Measurements from ENCODE around the gene ABCG8. TPM values are rescaled to one million over a fixed set of nuclear protein-coding genes. Genes with fewer than 3 reads are reported as not detected.

The ABCG8 gene
- polyA plus RNA-seq, 3 donors, result 0.07 to 0.12 TPM; not detected in 1

DNA sequence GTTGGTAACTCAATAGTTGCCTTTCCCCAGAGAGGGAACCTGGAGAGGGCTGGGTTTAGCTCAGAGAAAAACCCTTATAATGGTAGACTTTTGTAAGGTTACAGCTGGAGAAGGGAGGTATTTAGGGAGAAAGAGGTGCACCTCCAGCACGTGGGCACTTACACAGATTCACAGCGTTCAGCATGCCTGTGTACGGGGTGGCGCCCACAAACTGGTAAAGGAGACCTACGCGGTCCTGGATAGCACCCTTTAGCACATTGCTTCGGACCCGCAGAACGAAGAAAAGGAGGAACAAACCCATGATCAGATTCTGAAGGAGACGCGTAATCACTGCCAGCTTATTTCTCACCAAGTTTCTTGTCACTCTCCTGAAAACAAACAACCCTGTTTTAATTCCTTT is 15.0 kb upstream of the ABCG8 start:
- 88 to 91% (median 89%) methylated on average over 11 of the region's 11 CpGs for WGBS, 3 donors
- no peak overlapping the region for H3K27ac ChIP-seq (ENCODE audit: low read depth, low read length)

DNA sequence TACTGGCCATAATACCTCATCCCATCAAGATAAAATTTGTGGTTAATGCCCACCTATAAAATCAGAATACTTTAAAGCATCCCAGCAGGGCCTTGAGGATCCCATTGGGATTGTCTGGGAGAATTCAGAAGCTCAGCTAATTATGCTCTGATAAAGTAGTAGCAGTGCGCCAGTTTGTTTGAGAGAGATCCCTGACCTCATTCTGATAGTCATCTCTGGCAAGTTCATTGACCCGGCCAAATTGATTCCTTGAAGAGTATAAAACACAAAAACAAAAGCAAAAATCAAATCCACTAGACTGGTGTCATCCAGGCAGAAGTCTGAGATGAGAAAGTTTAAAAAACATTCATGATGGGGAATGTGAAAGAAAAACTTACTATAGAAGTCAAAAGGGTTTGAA is 14.3 kb upstream of the ABCG8 start:
- no peak overlapping the region for H3K27ac ChIP-seq (ENCODE audit: low read depth, low read length)
- WGBS, 3 donors, result 74 to 89% (median 88%) methylated on average over 2 of the region's 2 CpGs

DNA sequence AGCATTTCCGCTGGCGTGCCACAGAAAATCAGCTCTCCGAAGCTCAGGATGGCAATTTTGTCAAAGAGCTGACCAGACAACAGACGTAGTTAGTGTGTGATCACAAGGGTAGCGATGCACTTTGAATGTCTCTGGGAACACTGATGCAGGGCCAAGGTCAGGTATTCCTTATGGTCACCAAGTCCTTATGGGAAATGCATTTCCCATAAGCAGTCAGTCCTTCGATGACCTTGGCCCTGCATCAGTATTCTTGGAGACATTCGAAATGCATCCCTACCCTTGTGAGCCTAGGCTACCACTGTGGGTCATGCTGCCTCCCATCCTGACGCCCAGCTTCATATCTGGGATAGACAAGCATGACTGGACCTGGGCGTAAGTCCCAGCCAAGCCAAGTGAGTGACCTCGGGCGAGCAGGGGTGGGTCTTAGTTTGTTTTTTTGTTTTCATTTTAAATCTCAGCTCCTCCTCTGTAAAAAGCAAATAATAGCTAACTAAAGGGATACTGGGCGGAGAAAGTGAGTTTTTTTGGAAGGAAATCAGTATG is 13.7 kb upstream of the ABCG8 start:
- WGBS, 3 donors, result 77 to 87% (median 81%) methylated on average over 12 of the region's 12 CpGs
- no peak overlapping the region for H3K27ac ChIP-seq (ENCODE audit: low read depth, low read length)

DNA sequence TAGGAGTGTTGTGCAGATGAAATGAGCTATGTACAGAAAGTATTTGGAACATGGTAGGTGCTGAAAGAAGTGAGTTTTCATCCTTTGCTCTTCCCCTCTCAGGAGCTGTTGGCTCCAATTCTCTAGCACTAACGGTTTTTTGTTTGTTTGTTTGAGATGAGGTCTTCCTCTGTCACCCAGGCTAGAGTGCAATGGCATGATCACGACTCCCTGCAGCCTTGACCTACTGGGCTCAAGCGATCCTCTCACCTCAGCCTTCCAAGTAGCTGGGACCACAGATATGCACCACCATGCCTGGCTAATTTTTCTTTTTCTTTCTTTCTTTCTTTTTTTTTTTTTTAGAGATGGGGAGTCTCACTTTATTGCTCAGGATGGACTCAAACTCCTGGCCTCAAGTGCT is 12.9 kb upstream of the ABCG8 start:
- H3K27ac ChIP-seq (ENCODE audit: low read depth, low read length), result no peak overlapping the region
- 67 to 70% (median 68%) methylated on average over 3 of the region's 3 CpGs for whole genome bisulfite sequencing, 3 donors

DNA sequence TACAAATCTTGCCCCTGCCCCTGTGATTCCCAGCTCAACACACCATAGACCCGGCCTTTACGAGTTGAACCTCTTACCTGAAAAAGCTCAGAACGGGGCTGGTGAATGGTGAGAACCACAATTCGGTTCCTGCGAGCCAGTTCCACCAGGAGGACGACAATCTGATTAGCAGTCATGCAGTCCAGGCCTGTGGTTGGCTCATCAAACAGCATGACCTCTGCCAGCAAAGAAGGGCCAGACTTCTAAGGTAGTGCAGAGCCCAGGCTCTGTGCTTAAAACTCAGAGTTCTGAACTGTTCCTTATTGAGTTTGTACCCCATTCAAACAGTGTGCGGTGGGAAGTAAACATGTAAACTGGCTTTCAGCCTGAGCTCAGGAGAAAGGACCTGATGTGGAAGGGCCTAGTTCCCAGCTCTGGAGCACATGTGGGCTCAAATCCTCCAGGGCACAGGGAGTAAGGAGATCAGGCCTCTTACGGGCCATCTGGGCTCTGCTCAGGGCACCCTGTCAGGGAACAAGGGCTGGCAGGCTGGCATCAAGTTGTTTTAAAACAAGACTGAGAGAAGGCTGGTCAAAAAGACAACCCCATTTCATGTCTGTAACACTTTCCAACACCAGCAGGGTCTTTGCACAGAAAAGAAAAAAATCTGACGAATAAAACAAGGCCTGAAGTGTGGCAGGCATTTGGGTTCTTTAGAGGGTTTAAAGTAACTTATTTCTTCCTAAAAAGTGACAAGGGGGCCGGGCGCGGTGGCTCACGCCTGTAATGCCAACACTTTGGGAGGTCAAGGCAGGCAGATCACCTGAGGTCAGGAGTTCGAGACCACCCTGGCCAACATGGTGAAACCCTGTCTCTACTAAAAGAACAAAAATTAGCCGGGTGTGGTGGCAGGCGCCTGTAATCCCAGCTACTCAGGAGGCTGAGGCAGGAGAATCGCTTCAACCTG is 12.2 kb upstream of the ABCG8 start:
- H3K27ac ChIP-seq (ENCODE audit: low read depth, low read length), result no peak overlapping the region
- WGBS, 3 donors, result 94% methylated on average over 17 of the region's 17 CpGs

DNA sequence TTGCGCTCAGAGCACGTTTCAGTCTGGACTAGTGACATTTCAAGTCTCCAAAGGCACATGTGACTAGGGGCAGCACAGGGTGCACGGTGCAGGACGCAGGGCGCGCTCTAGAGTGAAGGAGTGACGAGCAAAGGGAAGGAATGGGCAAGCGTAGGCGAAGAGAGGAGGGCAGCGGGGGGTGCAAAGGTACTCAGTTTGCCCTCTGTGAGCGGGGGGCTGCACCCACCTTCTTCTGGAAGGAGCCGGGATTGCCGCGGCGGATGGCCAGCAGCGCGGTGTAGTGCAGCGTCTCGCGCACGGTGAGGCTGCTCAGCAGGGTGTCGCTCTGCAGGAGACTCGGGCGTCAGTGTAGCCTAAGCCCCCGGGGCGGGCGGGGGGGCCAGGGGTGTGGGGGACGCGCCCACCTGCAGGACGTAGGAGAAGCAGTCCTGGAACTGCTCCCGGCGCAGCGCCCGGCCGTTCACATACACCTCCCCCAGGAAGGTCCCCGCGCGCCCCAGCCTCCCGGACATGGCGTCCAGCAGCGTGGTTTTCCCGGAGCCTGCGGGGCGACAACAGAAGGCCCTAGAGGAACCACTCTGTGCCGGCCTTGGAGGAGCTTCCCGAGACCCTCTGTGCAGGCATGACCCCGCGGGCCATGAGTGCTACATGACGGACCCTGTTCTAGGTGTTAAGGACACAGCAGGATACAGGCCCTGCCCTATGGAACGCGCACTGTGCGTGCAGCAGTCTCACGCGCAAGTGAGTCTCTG is 7.1 kb upstream of the ABCG8 start:
- WGBS, 3 donors, result 7 to 8% (median 7%) methylated on average over 47 to 54 of the region's 54 CpGs

DNA sequence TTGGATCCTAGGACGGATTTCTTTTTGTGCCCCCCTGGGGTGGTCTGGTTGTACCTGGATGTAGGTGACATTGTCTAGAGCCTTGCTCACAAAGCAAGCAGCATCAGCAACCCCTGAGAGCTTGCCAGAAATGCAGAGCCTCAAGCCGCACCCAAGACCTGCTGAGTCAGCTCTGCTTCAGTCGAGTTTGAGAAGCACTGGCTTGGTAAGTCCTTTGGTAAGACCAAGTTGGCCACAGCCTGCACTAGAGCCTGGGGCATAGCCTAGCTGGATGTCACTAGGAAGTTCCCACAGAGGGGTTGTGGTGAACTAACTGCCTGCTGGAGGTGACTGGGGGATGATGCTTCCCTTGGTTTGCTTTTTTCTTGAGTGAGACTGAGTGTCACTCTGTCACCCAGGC is 6.3 kb upstream of the ABCG8 start:
- H3K27ac ChIP-seq (ENCODE audit: low read depth, low read length), result no peak overlapping the region
- 52 to 56% (median 54%) methylated on average over 3 of the region's 3 CpGs for whole genome bisulfite sequencing, 3 donors

More for the DNA sequence above, 7.1 kb upstream of the ABCG8 start:
- H3K27ac ChIP-seq (ENCODE audit: low read depth, low read length), result no peak overlapping the region

DNA sequence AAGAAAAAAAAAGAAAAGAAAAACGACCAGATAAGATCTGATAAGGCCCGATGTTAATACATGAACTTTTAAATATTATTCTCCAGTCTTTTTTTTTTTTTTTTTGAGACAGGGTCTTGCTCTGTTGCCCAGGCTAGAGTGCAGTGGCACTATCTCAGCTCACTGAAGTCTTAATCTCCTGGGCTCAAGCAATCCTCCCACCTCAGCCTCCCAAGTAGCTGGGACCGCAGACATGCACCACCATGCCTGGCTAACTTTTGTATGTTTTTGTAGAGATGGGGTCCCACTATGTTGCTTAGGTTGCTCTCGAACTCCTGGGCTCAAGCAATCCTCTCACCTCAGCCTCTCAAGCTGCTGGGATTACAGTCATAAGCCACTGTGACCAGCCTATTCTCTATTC is 1.7 kb upstream of the ABCG8 start:
- H3K27ac ChIP-seq (ENCODE audit: low read depth, low read length), result no peak overlapping the region
- WGBS, 3 donors, result 72 to 85% (median 80%) methylated on average over 4 of the region's 4 CpGs

DNA sequence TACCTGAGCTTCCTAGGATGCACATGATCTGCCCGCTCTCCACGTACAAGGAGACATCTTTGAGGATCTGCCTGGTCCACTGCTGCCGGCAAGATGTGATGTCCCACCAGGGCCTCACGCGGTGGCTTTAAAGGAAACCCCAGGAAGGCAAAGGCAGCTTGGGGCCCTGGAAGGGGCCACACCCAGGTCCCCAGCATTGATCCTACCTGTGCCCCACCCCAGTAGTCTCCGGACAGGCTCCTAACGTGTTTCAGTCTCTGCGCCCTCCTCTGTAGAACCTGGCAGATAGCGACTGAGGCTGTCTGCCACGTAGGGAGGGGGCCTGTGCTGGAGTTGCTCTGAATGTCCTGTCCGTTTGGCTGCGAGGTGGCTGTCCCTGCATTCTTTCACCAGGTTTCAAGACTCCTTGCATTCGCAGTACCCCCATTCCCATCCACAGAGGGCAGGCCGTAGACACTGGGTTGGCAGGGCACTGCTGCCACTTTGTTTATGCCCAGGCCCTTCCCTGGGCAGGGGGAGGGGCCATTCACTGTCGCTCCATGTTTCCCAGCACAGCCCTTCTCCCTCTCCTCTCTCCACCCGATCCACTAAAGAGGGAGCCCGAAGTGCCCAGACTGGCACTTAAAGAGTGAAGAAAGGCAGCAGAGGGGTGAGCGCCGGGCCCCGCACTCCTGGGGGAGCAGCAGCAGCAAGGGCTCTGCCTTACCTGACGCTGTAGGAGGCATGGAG is 776 bp upstream of the ABCG8 start:
- no peak overlapping the region for H3K27ac ChIP-seq (ENCODE audit: low read depth, low read length)
- 86 to 93% (median 87%) methylated on average over 21 of the region's 21 CpGs for WGBS, 3 donors

DNA sequence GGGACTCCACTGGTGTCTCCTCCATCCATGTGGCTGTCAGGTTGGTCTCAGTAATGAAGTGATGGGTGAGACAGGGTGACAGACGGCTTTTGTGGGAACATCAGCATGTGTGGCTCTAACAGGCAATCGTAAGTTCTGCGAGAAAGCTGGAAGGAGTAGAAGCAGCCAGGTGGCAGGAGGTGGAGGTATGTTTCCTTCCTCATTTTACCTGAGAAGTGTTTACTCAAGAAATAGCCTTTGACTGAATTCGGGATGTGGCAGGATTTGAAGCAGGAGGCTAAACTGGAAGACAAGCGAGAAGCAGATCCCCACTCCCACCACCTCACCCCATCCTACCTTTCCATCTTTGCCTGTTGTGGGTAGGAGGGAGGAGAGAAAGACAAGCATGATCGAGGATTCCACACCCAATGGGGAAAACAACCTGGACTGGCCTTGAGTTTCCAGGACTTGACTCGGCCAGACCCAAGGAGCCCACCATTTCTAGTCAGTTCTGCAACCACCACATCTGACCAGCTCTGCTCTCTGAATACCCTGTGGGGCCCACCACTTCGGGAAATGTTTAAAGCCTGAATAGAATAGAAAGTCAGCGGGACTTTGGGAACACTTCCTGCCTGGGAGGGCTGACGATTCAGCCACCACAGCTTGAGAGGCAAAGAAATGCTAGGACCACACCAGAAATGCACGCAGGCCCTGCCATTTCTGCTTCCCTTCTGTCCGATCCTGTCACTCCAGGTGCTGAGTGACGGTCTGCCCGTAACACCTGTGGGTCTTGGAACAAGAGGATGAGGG is 1.2 kb downstream of the ABCG8 start:
- WGBS, 3 donors, result 80 to 82% (median 82%) methylated on average over 14 of the region's 14 CpGs
- H3K27ac ChIP-seq (ENCODE audit: low read depth, low read length), result no peak overlapping the region

DNA sequence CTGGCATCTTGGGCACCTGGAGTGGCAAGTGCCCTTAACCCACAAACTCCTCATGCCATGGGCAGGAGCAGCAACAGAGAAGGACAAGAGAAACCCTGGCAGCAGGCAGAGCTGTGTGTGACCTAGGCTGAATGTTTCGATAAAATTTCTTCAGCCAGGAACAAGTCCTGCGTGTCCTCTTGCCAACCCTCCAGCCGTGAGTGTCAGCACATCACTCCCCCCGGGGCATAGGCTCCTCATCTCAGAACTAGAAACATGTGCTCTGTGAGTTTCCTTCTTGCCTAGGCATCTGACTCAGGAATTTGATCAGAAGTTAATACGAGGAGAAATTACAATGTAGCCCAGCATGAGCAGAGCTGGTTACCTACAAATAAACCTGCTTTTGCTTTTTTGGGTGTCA is 2.2 kb downstream of the ABCG8 start:
- no peak overlapping the region for H3K27ac ChIP-seq (ENCODE audit: low read depth, low read length)
- WGBS, 3 donors, result 69 to 72% (median 70%) methylated on average over 5 of the region's 5 CpGs

DNA sequence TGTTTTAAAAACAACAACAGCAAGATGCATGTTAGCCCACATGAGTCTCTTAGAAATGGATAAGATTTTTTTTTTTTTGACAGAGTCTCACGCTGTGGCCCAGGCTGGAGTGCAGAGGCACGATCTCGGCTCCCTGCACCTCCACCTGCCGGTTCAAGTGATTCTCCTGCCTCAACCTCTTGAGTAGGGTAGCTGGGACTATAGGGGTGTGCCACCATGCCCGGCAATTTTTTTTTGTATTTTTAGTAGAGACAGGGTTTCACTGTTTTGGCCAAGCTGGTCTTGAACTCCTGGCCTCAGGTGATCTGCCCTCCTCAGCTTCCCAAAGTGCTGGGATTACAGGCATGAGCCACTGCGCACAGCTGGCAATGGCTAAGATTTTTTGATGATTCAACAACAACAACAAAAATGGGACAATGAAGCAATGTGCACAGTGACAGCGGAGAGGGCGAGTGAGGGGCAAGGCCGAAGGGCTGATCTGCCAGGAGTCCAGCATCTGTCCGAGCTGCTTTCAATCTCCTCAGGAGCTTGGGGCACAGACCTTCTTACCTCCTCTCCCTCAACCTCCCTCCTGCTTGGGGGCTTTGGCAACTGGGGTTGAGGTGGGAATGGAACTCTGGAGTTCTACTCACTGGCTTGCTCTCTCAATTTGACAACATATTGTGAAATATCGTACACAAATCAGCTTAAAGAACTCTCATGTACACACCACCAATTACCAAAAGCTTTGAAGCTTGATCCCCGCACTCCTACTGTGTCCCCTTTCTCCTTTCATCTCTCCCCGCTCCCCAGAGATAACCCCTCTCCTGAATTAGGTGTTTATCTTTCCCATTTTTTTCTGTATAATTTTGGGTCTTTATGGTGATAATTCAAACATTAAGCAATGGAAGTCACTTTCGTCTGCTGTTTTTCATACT is 3.4 kb downstream of the ABCG8 start:
- 89 to 93% (median 91%) methylated on average over 14 of the region's 14 CpGs for WGBS, 3 donors
- H3K27ac ChIP-seq (ENCODE audit: low read depth, low read length), result no peak overlapping the region

DNA sequence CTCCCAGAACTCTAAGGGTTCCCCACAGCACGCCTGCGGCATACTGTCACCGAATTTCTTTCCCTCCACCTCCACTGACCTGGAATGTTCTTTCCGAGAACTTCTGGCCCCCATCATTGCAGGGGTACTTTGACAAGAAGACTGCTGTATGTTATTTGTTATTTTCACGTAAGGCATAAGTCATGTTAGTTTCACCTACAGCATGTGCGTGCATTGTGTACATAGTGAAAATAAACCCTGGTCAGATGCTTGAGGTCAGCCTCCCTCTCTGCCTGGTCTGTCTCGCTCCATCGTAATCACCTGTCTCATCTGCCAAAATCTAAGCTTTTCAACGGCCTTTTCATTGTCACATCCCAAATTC is 4.1 kb downstream of the ABCG8 start:
- H3K27ac ChIP-seq (ENCODE audit: low read depth, low read length), result no peak overlapping the region
- 79 to 83% (median 81%) methylated on average over 9 of the region's 9 CpGs for WGBS, 3 donors

DNA sequence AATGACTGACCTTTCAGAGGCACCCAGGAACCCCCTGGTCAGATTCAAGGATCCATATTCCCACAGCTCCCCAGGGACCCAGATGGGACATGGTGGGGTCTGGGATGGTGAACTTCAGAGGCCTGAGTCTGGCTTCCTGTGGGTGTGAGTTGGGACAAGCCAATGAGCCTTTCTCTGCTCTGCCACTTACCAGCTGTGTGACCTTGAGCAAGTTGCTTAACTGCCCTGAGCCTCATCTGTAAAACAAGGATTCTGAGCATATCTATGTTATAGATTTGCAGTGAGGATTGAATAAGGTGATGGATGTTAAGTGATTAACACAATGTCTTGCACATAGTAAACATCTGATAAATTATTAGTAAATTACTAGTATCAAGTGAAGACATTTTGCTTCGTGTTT is 6.4 kb downstream of the ABCG8 start:
- no peak overlapping the region for H3K27ac ChIP-seq (ENCODE audit: low read depth, low read length)
- WGBS, 3 donors, result 76 to 85% (median 79%) methylated on average over 1 of the region's 1 CpG

DNA sequence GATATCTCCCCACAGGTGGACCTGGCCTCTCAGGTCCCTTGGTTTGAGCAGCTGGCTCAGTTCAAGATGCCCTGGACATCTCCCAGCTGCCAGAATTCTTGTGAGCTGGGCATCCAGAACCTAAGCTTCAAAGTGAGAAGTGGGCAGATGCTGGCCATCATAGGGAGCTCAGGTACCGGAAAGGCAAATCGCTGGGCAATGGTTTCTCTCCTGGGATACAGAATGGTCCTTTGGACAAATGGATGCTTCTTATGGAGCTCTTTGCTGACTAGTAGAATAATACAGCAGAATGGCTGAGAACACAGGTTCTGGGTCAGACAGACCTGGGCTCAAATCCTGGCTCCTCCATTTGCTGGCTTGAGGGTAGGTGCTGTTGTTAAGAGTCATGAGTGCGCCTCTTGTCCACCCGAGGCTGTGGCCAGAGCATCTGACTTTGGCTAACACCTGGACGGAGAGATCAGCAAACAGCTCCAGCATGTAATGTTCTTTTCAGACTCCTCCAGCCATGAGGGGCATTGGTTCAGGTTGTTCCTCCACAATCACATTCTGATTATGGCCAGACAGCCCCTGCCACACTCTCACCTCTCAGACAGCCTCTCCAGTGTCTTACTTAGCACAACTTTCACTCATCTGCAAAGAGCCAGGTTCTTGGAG is 7.5 kb downstream of the ABCG8 start:
- H3K27ac ChIP-seq (ENCODE audit: low read depth, low read length), result no peak overlapping the region
- WGBS, 3 donors, result 91 to 93% (median 91%) methylated on average over 5 of the region's 5 CpGs

DNA sequence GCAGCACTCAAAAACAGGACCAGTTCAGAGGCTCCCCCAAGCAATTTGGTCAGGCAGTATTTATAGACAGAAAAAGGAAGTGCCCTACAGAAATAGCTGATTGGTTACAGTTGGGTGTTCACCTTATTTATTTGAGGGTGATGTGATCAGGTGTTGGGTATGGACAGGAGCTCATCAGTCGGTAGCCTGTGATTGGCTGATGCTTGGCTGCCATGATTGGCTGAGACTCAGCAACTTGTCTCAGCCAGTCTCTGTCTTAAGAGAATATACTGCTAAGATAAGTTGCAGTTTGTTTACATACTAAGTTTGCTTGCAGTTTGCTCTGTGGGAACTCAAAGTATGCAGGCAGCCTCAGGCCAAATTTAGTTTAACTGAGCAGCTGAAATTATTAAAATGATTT is 9.4 kb downstream of the ABCG8 start:
- 58 to 93% (median 78%) methylated on average over 1 of the region's 1 CpG for WGBS, 3 donors

More for the DNA sequence above, 9.4 kb downstream of the ABCG8 start:
- no peak overlapping the region for H3K27ac ChIP-seq (ENCODE audit: low read depth, low read length)
